ENCODE results near the gene SDF4.

Gene SDF4

GRCh38 chr1:1210726-1211540 lies 20.9 kb downstream of the SDF4 start:
- DNase-seq, result peak; percentile 16

- peak; percentile 54 for DNase-seq
These were observed 22.9 kb downstream of the SDF4 start for GRCh38 chr1:1208713-1209433.

- no peak for DNase-seq
These were observed 24.3 kb downstream of the SDF4 start for GRCh38 chr1:1207571-1207892.

GRCh38 chr1:1206966-1207531 lies 24.8 kb downstream of the SDF4 start:
- peak; percentile 38 for DNase-seq

- peak; percentile 56 for DNase-seq
These were observed 25.3 kb downstream of the SDF4 start, which contains the start of gene TNFRSF18 for GRCh38 chr1:1206376-1206965. Gene TNFRSF18 (minus strand): TSS chr1:1206592. CDS start chr1:1206571, 21 bp downstream.

- DNase-seq, result peak; percentile 26
These were observed 25.9 kb downstream of the SDF4 start for GRCh38 chr1:1205769-1206375.

- peak; percentile 24 for DNase-seq
These were observed 26.6 kb downstream of the SDF4 start for GRCh38 chr1:1204998-1205768.

GRCh38 chr1:1204425-1204920 lies 27.3 kb downstream of the SDF4 start:
- DNase-seq, result peak; percentile 15

- DNase-seq, result no peak
These were observed 28.0 kb downstream of the SDF4 start for GRCh38 chr1:1203561-1204424.

- no peak for DNase-seq
These were observed 28.8 kb downstream of the SDF4 start for GRCh38 chr1:1202831-1203560.

- DNase-seq, result peak; percentile 96
These were observed 30.7 kb downstream of the SDF4 start for GRCh38 chr1:1200876-1201810.

GRCh38 chr1:1199961-1200875 lies 31.6 kb downstream of the SDF4 start:
- peak; percentile 21 for DNase-seq

GRCh38 chr1:1199141-1199960 lies 32.5 kb downstream of the SDF4 start:
- peak; percentile 19 for DNase-seq

GRCh38 chr1:1198423-1199140 lies 33.2 kb downstream of the SDF4 start:
- peak; percentile 15 for DNase-seq

GRCh38 chr1:1197551-1198422 lies 34.0 kb downstream of the SDF4 start:
- peak; percentile 15 for DNase-seq

- DNase-seq, result no peak
These were observed 34.7 kb downstream of the SDF4 start for GRCh38 chr1:1197188-1197500.
